ENCODE measurements around the gene GPRC5A.

DNA sequence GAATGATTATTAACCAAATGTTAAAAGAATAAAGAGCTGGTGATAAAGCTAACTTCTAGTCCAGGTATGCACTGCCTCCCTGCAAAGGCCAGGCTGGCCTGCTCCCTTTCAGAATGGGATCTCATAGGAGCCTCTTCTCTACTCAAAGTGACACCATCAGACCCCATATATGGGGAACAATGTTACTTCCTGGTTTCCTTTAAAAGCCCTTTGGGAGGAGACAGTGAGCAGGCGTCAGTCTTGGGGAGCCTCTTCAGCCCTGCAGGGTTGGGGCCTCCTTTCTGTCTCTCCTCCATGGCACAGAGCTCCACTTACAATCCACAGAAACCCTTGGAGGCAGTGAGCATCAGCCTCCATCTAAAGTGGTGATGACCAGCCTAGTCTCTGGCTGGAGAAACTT is 17.3 kb upstream of the GPRC5A start:
- TF ChIP-seq EP300 (IDR thresholded peaks at IDR 0.05) (no peak), POLR2A (IDR thresholded peaks at IDR 0.05) (no peak), POLR2AphosphoS5 (IDR thresholded peaks at IDR 0.05) (no peak)
- TF ChIP-seq, protein P1, sequence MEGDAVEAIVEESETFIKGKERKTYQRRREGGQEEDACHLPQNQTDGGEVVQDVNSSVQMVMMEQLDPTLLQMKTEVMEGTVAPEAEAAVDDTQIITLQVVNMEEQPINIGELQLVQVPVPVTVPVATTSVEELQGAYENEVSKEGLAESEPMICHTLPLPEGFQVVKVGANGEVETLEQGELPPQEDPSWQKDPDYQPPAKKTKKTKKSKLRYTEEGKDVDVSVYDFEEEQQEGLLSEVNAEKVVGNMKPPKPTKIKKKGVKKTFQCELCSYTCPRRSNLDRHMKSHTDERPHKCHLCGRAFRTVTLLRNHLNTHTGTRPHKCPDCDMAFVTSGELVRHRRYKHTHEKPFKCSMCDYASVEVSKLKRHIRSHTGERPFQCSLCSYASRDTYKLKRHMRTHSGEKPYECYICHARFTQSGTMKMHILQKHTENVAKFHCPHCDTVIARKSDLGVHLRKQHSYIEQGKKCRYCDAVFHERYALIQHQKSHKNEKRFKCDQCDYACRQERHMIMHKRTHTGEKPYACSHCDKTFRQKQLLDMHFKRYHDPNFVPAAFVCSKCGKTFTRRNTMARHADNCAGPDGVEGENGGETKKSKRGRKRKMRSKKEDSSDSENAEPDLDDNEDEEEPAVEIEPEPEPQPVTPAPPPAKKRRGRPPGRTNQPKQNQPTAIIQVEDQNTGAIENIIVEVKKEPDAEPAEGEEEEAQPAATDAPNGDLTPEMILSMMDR (IDR thresholded peaks at IDR 0.05): no peak

Data from upper lobe of left lung (tissue), 4 donors.